SHP77 treated with DMSO at 0.1 percent for 48 hours (cell line): Measurements from ENCODE around the gene TRABD2B.

Source experiments
- DNase-seq: peaks from one replicate; lab custom pipeline; 2025; lab: John Stamatoyannopoulos, UW

The TRABD2B gene

GRCh38 chr1:47774986-47775834 is 222.0 kb downstream of the TRABD2B start:
- DNase-seq: no peak

- no peak for DNase-seq
Measured at GRCh38 chr1:47772960-47773682, 224.1 kb downstream of the TRABD2B start.

- no peak for DNase-seq
Measured at GRCh38 chr1:47772281-47772680, 224.9 kb downstream of the TRABD2B start.

- DNase-seq: no peak
Measured at GRCh38 chr1:47771751-47772150, 225.4 kb downstream of the TRABD2B start.

- DNase-seq: no peak
Measured at GRCh38 chr1:47769983-47770382, 227.2 kb downstream of the TRABD2B start.

GRCh38 chr1:47769295-47769694 is 227.9 kb downstream of the TRABD2B start:
- no peak for DNase-seq

- DNase-seq: no peak
Measured at GRCh38 chr1:47767741-47768100, 229.5 kb downstream of the TRABD2B start.

- DNase-seq: no peak
Measured at GRCh38 chr1:47766832-47767740, 230.1 kb downstream of the TRABD2B start.

GRCh38 chr1:47765742-47766485 is 231.3 kb downstream of the TRABD2B start:
- no peak for DNase-seq

GRCh38 chr1:47765236-47765635 is 231.9 kb downstream of the TRABD2B start:
- no peak for DNase-seq

GRCh38 chr1:47764461-47765046 is 232.6 kb downstream of the TRABD2B start:
- no peak for DNase-seq

GRCh38 chr1:47763591-47764171 is 233.5 kb downstream of the TRABD2B start:
- DNase-seq: no peak

- no peak for DNase-seq
Measured at GRCh38 chr1:47761974-47762373, 235.2 kb downstream of the TRABD2B start.

- DNase-seq: no peak
Measured at GRCh38 chr1:47761201-47761930, 235.8 kb downstream of the TRABD2B start.

- DNase-seq: no peak
Measured at GRCh38 chr1:47759936-47760629, 237.1 kb downstream of the TRABD2B start.

- no peak for DNase-seq
Measured at GRCh38 chr1:47759251-47759935, 237.8 kb downstream of the TRABD2B start.

GRCh38 chr1:47758341-47759250 is 238.6 kb downstream of the TRABD2B start:
- DNase-seq: no peak
